Gastrocnemius medialis (tissue), 4 donors: ENCODE measurements around the gene AP3S1.

ENCODE experiments used
- POLR2A ChIP-seq, 2 donors: fragments of 450-650 bp; IDR thresholded peaks; one replicate each; pipeline ENCODE4 v1.6.1; 2017; ENCODE audit warnings: antibody characterized with exemption in 2 of 2, mild to moderate bottlenecking in 2 of 2, moderate library complexity in 2 of 2
- TF ChIP-seq, protein P1 (sequence below), 5 experiments: fragments of 450-650 bp in 3 of 5; fragments of 200-600 bp in 2 of 5; sonication (generic) in 2 of 5; IDR thresholded peaks in 4 of 5; conservative IDR thresholded peaks in 1 of 5; 1 replicate in 4 of 5; 2 replicates in 1 of 5; pipeline ENCODE4 v1.5.1; 2016 to 2019; ENCODE audit warnings: antibody characterized with exemption in 5 of 5, mild to moderate bottlenecking in 3 of 5, moderate library complexity in 3 of 5

- TF ChIP-seq POLR2A (IDR thresholded peaks at IDR 0.05) = no peak
- TF ChIP-seq, protein P1, sequence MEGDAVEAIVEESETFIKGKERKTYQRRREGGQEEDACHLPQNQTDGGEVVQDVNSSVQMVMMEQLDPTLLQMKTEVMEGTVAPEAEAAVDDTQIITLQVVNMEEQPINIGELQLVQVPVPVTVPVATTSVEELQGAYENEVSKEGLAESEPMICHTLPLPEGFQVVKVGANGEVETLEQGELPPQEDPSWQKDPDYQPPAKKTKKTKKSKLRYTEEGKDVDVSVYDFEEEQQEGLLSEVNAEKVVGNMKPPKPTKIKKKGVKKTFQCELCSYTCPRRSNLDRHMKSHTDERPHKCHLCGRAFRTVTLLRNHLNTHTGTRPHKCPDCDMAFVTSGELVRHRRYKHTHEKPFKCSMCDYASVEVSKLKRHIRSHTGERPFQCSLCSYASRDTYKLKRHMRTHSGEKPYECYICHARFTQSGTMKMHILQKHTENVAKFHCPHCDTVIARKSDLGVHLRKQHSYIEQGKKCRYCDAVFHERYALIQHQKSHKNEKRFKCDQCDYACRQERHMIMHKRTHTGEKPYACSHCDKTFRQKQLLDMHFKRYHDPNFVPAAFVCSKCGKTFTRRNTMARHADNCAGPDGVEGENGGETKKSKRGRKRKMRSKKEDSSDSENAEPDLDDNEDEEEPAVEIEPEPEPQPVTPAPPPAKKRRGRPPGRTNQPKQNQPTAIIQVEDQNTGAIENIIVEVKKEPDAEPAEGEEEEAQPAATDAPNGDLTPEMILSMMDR (IDR thresholded peaks at IDR 0.05 in 4 of 5, conservative IDR thresholded peaks at IDR 0.05 in 1 of 5) = no peak
These were observed 50.3 kb downstream of the AP3S1 start for GRCh38 chr5:115892021-115892420.
